HG03439 (cell line): ENCODE measurements around the gene SLC37A2.
"Not testable (repeated sequence)": the region's sequence is repeated elsewhere in the genome, so short reads cannot be mapped to it uniquely, and the experiment has no call there.

Experiments
- ATAC-seq: cut with Tn5 transposase; IDR thresholded peaks from one replicate; pipeline ENCODE4 v1.9.1; 2021; ENCODE audit warnings: mild to moderate bottlenecking, moderate library complexity; ENCODE audit not compliant: unreplicated experiment

Gene SLC37A2

GRCh38 chr11:125062931-125063428, at the start of gene SLC37A2:
TSS of gene SLC37A2 (plus strand) at chr11:125063305. CDS start at chr11:125063368, 63 bp downstream.
- peak; percentile 84 for ATAC-seq

- no peak for ATAC-seq
Observed at GRCh38 chr11:125016413-125016812, 46.7 kb upstream of the SLC37A2 start.

DNA sequence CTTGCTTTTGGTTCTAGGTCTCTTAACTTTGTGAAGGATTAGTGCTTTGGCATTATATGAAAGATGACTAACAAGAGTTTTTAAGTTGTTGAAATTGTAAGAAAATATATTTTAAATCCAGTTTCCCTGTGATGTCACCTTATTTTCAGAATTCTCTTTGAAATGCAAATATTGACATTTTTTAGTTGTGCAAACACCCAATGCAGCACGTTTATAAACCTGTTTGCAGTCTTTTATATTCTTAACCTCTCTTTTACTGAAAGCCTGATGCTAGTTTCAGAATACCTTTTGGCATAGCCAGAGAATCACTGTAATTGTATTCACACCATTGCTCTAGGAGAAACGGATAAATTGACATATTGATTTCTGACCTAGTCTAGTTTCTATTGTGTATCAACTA, 42.8 kb upstream of the SLC37A2 start:
- no peak for ATAC-seq

GRCh38 chr11:125022551-125022950, 40.6 kb upstream of the SLC37A2 start:
- ATAC-seq, result no peak

DNA sequence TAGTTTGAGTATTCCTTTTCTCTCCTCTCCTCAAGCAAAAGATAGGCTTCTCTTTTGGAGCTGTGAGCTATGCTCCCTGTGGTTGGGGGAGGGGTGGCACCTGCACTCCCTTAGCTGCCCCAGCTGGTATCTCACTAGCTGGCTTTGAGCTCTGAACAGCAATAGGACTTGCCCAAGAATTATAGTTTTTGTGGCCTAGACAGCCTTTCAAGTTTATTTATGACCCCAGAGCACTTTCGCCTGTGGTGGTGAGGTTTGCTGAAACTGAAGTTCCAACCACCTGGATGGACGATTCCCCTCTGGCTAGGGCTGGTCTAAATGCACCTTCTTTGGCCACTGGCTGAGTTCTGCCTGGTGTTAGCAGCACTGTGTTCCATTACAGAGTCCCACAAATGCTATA, 37.1 kb upstream of the SLC37A2 start:
- ATAC-seq, result no peak

GRCh38 chr11:125029431-125029830, 33.7 kb upstream of the SLC37A2 start:
- ATAC-seq, result not testable (repeated sequence)

DNA sequence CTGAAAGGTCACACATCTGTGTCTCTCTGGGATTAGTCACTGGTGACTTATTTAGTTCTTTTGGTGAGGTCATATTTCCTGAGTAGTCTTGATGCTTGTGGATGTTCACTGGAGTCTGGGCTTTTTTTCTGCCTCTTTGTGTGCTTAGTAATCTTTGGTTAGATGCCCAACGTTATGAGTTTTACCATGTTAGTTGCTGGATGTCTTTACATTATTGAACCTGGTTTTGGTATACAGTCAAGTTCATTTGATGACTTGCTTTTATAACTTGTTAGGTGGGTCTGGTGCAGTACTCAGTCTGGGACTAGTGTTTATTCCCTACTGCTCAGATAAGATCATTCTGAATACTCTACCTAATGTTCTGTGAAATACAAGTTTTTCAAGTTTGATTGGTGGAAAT, 26.2 kb upstream of the SLC37A2 start:
- ATAC-seq, result no peak

GRCh38 chr11:125049164-125049792, 13.8 kb upstream of the SLC37A2 start:
- no peak for ATAC-seq

DNA sequence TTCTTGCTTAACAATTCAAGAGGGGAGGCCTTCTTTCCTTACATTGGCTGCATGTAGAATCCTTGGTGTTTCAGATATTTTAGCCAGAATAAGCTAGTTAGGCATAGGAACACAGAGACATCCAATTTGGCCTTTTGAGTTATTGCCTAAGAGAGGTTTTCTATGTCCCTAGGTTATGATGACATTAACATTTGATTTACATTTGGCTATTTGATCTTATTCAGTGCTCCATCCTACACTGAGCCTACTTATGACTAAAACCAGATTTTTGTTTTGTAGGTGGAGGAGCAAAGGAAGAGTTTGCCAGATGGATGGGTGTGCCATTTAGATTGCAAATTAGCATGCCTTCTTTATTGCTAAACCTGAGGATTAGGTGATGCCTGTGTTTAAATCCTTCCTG, 11.1 kb upstream of the SLC37A2 start:
- ATAC-seq, result no peak

DNA sequence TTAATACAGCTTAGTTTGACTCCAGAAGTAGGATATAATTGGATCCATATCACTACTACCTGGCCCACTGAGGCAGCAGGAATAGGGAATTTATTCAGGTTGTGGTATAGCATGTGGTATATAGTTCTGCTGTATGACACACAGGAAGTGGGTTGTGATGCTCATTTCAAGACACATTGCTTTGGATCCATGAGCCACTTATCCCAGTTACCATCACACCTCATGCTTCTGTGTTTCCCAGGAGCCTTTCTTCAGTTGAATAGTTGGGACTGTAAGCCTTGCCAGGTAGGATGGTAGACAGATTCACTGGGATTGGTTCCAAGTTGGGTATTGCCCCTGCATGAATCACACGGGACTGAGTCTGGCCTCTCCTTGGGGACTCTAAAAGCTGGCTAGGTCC, 9.9 kb upstream of the SLC37A2 start:
- no peak for ATAC-seq

GRCh38 chr11:125055107-125055715, 7.9 kb upstream of the SLC37A2 start:
- ATAC-seq, result no peak

DNA sequence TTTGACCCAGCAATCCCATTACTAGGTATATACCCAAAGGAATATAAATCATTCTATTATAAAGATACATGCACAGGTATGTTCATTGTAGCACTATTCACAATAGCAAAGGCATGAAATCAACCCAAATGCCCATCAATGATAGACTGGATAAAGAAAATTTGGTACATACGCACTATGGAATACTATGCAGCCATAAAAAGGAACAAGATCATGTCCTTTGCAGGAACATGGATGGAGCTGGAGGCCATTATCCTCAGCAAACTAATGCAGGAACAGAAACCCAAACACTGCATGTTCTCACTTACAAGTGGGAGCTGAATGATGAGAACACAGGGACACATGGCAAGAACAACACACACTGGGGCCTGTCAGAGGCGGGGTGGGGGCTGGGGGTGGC, 7.0 kb upstream of the SLC37A2 start:
- ATAC-seq, result not testable (repeated sequence)

DNA sequence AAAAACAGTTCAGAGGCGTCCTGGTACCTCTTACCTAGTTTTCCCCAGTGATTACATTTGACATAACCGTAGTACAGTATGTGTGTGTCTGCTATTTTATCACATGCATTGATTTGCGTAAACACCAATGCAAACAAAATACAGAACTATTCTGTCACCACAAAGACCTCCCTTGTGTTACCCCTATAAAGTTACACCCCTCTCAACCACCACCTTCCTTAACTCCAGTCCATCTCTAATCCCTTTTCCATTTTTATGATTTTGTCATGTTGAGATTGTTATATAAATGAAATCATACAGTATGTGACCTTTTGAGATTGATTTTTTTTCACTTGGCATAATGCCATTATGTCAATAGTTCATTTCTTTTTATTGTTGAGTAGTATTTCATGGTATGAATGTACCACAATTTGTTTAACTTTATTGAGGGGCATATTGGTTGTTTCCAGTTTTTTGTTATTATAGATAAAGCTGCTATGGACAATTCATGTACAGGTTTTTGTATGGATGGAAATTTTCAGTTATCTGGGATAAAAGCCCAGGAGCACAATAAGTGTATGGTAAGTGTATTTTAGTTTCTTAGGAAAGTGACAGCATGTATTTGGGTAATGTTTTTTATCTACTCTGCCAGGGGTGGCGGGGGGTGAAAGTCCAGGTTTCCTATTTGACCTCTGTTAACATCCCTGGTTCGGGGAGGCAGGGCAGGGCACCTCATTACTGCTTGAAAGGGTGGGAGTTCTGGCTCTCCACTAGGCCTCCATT, 6.0 kb upstream of the SLC37A2 start:
- no peak for ATAC-seq

GRCh38 chr11:125057693-125058016, 5.5 kb upstream of the SLC37A2 start:
- ATAC-seq, result no peak

GRCh38 chr11:125061281-125061680, 1.8 kb upstream of the SLC37A2 start:
- ATAC-seq, result no peak

GRCh38 chr11:125062218-125062930, 731 bp upstream of the SLC37A2 start:
- ATAC-seq, result no peak

GRCh38 chr11:125063429-125064043, 431 bp downstream of the SLC37A2 start:
- peak; percentile 22 for ATAC-seq

GRCh38 chr11:125064070-125064469, 965 bp downstream of the SLC37A2 start:
- no peak for ATAC-seq

GRCh38 chr11:125068368-125068767, 5.3 kb downstream of the SLC37A2 start:
- no peak for ATAC-seq

DNA sequence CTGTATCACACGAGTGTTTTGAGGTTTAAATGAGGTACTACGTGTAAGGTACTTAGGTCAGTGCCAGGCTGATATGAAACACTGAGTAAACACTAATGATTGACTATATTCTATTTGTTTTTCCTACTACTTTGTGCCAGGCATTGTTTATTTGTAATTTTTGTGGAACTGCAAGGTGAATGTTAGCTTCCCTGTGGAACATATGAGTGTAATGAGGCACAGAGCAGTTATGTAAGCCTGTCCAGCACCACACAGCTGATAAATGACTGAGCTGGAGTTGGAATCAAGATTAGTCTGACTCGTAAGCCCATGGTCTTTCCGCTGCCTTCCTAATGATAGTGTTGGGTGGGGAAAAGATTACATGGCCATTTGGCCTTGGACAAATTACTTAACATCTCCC, 5.9 kb downstream of the SLC37A2 start:
- no peak for ATAC-seq

GRCh38 chr11:125069796-125070195, 6.7 kb downstream of the SLC37A2 start:
- ATAC-seq, result no peak
